MG63 (cell line): ENCODE data around the gene MPHOSPH8. TPM values are rescaled to one million over a fixed set of nuclear protein-coding genes. Genes with fewer than 3 reads are reported as not detected.
A peak's percentile ranks its signal among the peaks of the same experiment; 100 is the strongest.

Source experiments
- DNase-seq: peaks from one replicate; pipeline ENCODE4 v3.0.0-alpha.2; 2020
- H3K27me3 ChIP-seq: fragments of 250-450 bp; sonication (Bioruptor Pico); 2 replicates; pipeline ENCODE4 v1.5.1; 2020; ENCODE audit warnings: mild to moderate bottlenecking, moderate library complexity
- H3K36me3 ChIP-seq: fragments of 250-450 bp; sonication (Bioruptor Pico); 2 replicates; pipeline ENCODE4 v1.5.1; 2020; ENCODE audit warnings: mild to moderate bottlenecking, moderate library complexity
- H3K4me3 ChIP-seq: fragments of 250-450 bp; sonication (Bioruptor Pico); 2 replicates; pipeline ENCODE4 v1.5.1; 2020; ENCODE audit warnings: mild to moderate bottlenecking, moderate library complexity
- H3K9me3 ChIP-seq: fragments of 250-450 bp; sonication (Bioruptor Pico); 2 replicates; pipeline ENCODE4 v1.5.1; 2020; ENCODE audit warnings: mild to moderate bottlenecking, moderate library complexity
- total RNA-seq: library from RNA; depleted of rRNA; stranded (reverse); fragments of >200 nt; shearing (Covaris generic); gene quantifications from 2 replicates; pipeline ENCODE4 v1.2.3, GENCODE V29; 2014; ENCODE audit warnings: low replicate concordance; rRNA removed

The MPHOSPH8 gene
- 6.3 and 6.7 TPM in 2 replicates for total RNA-seq

DNA sequence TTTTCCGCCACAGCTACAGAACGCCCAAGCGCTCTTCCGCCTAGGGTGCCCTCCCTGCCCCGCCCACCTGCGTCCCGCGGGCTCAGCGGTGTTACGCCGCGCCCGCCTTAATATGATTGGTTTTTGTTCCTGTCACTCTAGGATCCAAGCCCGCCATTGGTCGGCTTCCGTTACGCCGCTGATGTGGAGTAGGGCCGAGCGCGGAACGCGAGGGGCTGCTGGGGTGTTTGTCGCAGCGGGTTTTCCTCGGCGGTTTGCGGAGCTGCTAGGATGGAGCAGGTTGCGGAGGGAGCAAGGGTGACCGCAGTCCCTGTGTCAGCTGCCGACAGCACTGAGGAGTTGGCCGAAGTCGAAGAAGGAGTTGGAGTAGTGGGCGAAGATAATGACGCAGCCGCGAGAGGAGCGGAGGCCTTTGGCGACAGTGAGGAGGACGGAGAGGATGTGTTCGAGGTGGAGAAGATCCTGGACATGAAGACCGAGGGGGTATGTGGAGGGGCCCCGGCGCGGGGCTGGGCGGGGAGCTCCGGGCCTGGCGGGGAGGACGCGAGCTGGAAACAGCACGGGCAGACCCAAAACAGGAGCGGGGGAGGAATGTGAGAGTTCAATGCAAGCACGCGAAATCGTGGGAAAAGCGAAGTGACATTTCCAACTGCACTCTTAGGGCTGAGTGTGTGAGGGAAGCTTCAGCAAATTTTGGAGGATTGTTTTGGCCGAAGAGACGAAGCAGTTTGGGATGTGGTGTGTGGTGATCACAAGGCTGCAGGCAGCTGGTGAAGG is at the start of gene MPHOSPH8:
Gene MPHOSPH8, plus strand, starts transcription at position 181 of the 777 bp plus-strand sequence. Its CDS starts 90 bp downstream, at position 271.
- no peaks in the 10 kb centered on the region for H3K9me3 ChIP-seq
- DNase-seq: peak; percentile 96
- peaks cover 31% of the 10 kb centered on the region for H3K36me3 ChIP-seq
- H3K4me3 ChIP-seq: peak within 1 kb of the TSS; percentile 77
- no peaks in the 10 kb centered on the region for H3K27me3 ChIP-seq

DNA sequence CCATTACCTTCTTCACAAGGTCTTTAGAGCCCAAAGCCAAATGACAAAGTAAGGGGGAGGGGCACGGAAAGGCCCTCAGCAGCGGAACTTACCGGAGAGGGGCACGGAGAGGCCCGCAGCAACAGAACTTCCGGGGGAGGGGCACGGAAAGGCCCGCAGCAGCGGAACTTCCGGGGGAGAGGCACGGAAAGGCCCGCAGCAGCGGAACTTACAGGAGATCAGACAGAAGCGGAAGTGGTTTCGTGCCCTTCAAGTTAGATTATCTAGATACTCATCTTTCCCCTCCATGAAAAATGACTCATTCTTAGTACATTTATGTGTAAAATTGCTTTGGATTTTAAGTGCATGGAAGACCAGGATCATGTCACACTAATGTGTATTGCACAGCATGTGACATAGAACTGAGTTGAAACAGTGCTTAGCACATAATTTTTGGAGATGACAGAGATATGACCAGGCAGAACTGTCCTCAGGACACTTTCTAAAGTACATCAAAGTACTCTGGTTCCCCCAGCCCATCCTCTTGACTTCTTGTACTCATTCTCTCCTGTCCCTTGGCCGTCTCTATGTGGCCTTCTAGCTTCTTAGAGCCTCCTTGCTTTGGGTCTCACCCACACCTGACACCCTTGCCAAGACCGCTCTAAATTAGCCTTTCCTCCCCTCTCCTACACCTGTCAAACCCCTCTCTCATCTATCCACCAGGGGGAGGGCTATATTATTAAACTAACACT is 46.4 kb upstream of the MPHOSPH8 start:
- H3K27me3 ChIP-seq: peaks cover 2% of the 10 kb centered on the region; the same call in 1 of the 2 replicates
- DNase-seq: no peak
- no peak overlapping the region for H3K4me3 ChIP-seq
- H3K9me3 ChIP-seq: no peaks in the 10 kb centered on the region
- no peaks in the 10 kb centered on the region for H3K36me3 ChIP-seq

DNA sequence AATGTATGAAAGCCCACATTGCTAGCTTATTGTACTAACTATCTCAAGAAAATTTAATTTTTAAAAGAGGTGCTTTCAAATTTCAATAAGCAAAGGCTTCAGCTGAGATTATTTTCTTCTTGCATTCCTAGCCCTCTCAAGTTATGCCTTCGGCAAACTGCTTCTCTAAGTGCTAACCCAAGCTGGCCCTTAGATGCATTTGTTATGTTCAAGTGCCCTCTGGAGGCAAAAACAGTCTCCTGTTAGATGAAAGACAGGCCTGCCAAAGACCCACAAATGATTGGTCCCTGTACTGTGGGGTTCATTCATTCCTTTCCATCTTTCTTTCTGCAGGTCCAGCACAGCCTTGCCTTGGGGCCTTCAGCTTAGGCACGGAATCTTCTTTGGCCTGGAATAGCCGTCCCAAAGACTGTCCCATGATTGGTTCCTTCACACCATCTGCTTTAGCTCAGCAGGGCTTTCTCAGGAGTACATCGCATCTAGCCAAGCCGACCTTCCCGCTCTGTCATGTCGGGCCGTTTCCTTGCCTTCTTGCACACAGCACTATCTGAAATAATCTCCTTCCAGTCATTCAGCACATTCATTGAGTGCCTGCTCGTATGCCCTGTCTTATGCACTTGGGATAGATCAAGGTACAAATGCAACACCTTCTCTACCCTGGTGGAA is 45.7 kb upstream of the MPHOSPH8 start:
- Histone ChIP-seq H3K36me3 (no peaks in the 10 kb centered on the region), H3K4me3 (no peak overlapping the region), H3K27me3 (peaks cover 2% of the 10 kb centered on the region; the same call in 1 of the 2 replicates), H3K9me3 (no peaks in the 10 kb centered on the region)
- no peak for DNase-seq

- Histone ChIP-seq H3K36me3 (no peaks in the 10 kb centered on the region), H3K4me3 (no peak overlapping the region), H3K27me3 (no peaks in the 10 kb centered on the region), H3K9me3 (no peaks in the 10 kb centered on the region)
- no peak for DNase-seq
Observed at GRCh38 chr13:19589312-19589711, 44.1 kb upstream of the MPHOSPH8 start.

DNA sequence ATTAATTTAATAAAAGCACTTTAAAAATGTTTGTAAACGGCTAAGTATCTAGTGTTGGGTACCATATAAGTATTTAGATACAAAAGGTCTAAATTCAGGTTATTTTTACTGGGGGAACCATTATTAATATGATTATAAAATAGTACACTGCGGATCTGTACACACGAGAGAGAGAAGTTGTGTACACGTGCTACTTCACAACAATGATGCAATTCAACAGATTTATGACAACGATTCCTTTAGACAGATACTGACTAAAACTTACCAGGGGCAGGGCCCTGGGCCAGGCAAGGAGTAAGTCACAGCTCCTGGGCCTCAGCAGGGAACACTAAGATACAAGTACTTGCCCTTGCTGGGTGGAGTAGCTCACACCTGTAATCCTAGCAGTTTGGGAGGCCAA is 43.0 kb upstream of the MPHOSPH8 start:
- Histone ChIP-seq H3K36me3 (no peaks in the 10 kb centered on the region), H3K4me3 (no peak overlapping the region), H3K27me3 (no peaks in the 10 kb centered on the region), H3K9me3 (no peaks in the 10 kb centered on the region)
- no peak for DNase-seq

DNA sequence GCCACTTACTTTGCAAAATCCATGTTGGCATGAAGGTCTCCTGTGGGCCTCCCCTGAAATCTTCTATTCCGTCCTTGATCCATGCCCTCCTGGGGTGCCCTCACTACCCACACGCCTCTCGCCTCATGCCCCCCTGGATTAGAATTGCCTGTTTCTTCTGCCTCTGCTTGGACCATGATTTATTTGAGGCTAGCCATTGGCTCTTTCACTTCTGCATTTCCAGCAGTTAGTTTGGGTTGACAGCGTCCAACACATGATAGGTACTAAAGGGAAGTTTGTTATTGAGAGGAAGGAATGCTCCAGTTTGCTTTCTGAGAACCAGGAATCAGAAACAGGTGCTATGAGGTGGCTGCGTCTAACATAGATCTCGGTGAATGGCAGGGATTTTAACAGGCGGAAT is 41.6 kb upstream of the MPHOSPH8 start:
- no peaks in the 10 kb centered on the region for H3K9me3 ChIP-seq

DNA sequence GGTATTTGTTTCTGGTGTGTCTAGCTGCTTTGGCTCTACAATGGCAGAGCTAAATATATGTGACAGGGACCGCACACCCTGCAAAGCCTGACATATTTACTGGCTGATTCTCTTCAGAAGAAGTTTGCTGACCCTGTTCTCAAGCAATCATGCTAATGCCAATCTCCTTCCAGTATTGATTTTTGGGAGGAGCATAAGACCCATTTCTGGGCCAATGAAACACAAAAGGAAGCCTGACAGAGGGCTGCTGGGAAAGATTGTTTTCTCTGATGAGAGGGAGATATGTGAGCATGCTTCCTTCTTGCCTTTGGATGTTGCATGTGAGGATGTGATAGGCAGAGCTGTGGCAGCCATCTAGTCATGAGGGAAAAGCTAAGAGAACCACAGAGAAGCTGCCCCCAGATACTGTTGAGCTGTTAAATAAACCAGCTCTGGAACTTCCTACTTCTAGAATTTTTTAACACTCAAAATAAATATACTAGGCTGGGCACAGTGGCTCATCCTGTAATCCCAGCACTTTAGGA is 40.7 kb upstream of the MPHOSPH8 start:
- no peak for DNase-seq
- Histone ChIP-seq H3K36me3 (no peaks in the 10 kb centered on the region), H3K9me3 (no peaks in the 10 kb centered on the region), H3K27me3 (no peaks in the 10 kb centered on the region), H3K4me3 (no peak overlapping the region)

More for the DNA sequence above, 41.6 kb upstream of the MPHOSPH8 start:
- no peaks in the 10 kb centered on the region for H3K27me3 ChIP-seq
- no peaks in the 10 kb centered on the region for H3K36me3 ChIP-seq
- no peak overlapping the region for H3K4me3 ChIP-seq
- no peak for DNase-seq

- H3K9me3 ChIP-seq: no peaks in the 10 kb centered on the region
- no peak for DNase-seq
- H3K27me3 ChIP-seq: no peaks in the 10 kb centered on the region
- no peak overlapping the region for H3K4me3 ChIP-seq
- no peaks in the 10 kb centered on the region for H3K36me3 ChIP-seq
Observed at GRCh38 chr13:19596086-19596485, 37.4 kb upstream of the MPHOSPH8 start.

GRCh38 chr13:19596960-19597361 is 36.5 kb upstream of the MPHOSPH8 start:
- H3K4me3 ChIP-seq: no peak overlapping the region
- no peaks in the 10 kb centered on the region for H3K27me3 ChIP-seq
- peak; percentile 57 for DNase-seq
- no peaks in the 10 kb centered on the region for H3K9me3 ChIP-seq
- no peaks in the 10 kb centered on the region for H3K36me3 ChIP-seq

DNA sequence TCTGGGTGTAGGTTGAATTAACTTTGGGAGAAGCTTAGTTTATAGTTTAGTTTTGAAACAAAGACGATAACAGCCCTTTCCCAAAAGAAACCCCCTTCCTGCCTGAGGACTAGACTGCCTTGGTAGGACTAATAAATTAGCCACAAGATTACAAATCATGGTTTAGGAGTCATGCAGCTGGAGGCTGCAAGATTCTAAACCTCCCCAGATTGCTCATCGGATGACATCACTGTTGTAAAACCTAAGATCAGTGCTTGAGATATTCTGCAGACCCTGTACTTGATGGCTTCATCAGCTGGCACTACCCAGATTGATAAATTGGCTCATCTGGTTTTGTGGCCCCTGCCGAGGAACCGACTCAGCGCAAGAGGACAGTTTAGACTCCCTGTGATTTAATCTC is 35.9 kb upstream of the MPHOSPH8 start:
- Histone ChIP-seq H3K36me3 (no peaks in the 10 kb centered on the region), H3K4me3 (no peak overlapping the region), H3K27me3 (no peaks in the 10 kb centered on the region), H3K9me3 (no peaks in the 10 kb centered on the region)
- peak; percentile 39 for DNase-seq

- H3K36me3 ChIP-seq: peaks cover 32% of the 10 kb centered on the region
- no peaks in the 10 kb centered on the region for H3K9me3 ChIP-seq
- DNase-seq: peak; percentile 66
- H3K27me3 ChIP-seq: no peaks in the 10 kb centered on the region
- peak overlapping the region; percentile 79 for H3K4me3 ChIP-seq
Observed at GRCh38 chr13:19601749-19602725, 31.4 kb upstream of the MPHOSPH8 start.

DNA sequence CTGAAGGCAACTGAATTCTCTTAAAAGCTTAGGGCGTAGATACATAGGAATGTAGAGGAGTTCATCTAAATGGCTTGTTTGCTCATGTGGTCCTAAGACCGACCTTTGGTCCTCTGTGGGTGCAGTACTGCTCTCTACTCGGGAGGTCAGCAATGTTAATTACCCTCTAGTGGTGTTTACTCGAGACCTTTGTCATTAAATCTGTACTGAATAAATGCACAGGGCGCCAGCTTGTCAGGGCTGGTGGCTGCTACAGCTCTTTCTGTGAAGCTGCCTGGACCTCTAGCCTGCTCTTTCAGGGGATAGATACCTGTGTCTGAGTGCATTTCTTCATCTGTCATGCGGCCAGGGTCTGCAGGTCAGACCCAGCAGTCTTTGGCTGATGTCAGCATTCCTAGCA is 29.2 kb upstream of the MPHOSPH8 start:
- Histone ChIP-seq H3K4me3 (no peak overlapping the region), H3K27me3 (no peaks in the 10 kb centered on the region), H3K36me3 (peaks cover 40% of the 10 kb centered on the region), H3K9me3 (no peaks in the 10 kb centered on the region)
- no peak for DNase-seq

GRCh38 chr13:19605161-19605955 is 28.1 kb upstream of the MPHOSPH8 start:
- H3K9me3 ChIP-seq: no peaks in the 10 kb centered on the region
- H3K36me3 ChIP-seq: peaks cover 40% of the 10 kb centered on the region
- no peaks in the 10 kb centered on the region for H3K27me3 ChIP-seq
- DNase-seq: no peak
- H3K4me3 ChIP-seq: no peak overlapping the region

DNA sequence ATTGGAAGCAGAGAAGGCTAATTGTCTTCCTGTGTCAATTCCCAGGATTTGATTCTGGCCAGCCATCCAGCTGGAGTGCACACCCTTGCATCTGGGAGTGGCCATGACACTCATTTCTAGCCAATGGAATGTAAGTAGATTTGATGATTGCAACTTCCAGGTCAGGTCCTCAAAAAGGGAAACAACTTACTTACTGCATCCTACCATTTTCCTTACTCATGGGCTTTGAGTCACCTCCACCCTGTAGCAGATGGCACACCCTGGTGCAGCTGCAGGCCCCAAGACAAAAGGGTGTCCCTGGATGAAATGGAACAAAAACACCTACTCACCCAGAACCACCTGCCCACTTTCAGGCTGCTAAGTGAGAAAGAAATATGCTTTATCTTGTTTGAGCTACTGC is 27.3 kb upstream of the MPHOSPH8 start:
- Histone ChIP-seq H3K27me3 (no peaks in the 10 kb centered on the region), H3K4me3 (no peak overlapping the region), H3K9me3 (no peaks in the 10 kb centered on the region), H3K36me3 (peaks cover 40% of the 10 kb centered on the region)
- no peak for DNase-seq

- Histone ChIP-seq H3K9me3 (peaks cover 2% of the 10 kb centered on the region; the same call in 1 of the 2 replicates), H3K4me3 (no peak overlapping the region), H3K27me3 (no peaks in the 10 kb centered on the region), H3K36me3 (peaks cover 45% of the 10 kb centered on the region)
- DNase-seq: no peak
Observed at GRCh38 chr13:19606737-19607136, 26.7 kb upstream of the MPHOSPH8 start.
